ENCODE measurements around the gene MDFI. TPM values are rescaled to one million over a fixed set of nuclear protein-coding genes. Genes with fewer than 3 reads are reported as not detected.

The MDFI gene
- total and polyA plus RNA-seq, 3 donors from 2014 or later, result 12.9 to 16.0 (median 15.1) TPM

GRCh38 chr6:41694815-41695526 is 56.7 kb downstream of the MDFI start:
- WGBS, 2 donors, result 91 to 96% methylated on average over 5 to 6 of the region's 6 CpGs
- DNase-seq, result no peak
- no peaks in the 10 kb centered on the region for H3K9me3 ChIP-seq
- no peaks in the 10 kb centered on the region for H3K27me3 ChIP-seq
- intact Hi-C loops (cut with DNase I; ENCODE audit: low total_unique reads), result no loop called here
- no peak overlapping the region for H3K27ac ChIP-seq
- TF ChIP-seq CTCF (IDR thresholded peaks at IDR 0.05) (no peak), POLR2A (IDR thresholded peaks at IDR 0.05) (no peak)
- peaks cover 8% of the 10 kb centered on the region for H3K4me1 ChIP-seq
- no peak overlapping the region for H3K4me3 ChIP-seq
- H3K36me3 ChIP-seq (ENCODE audit: low read depth, missing control alignments), result no peaks in the 10 kb centered on the region

- intact Hi-C loops (cut with DNase I; ENCODE audit: low total_unique reads), result no loop called here
- no peak overlapping the region for H3K4me3 ChIP-seq
- no peak for DNase-seq
- 98 to 100% methylated on average over 1 to 6 of the region's 6 CpGs for WGBS, 2 donors
- no peak overlapping the region for H3K27ac ChIP-seq
- peaks cover 8% of the 10 kb centered on the region for H3K4me1 ChIP-seq
- H3K27me3 ChIP-seq, result no peaks in the 10 kb centered on the region
- no peaks in the 10 kb centered on the region for H3K9me3 ChIP-seq
- no peaks in the 10 kb centered on the region for H3K36me3 ChIP-seq (ENCODE audit: low read depth, missing control alignments)
- TF ChIP-seq CTCF (IDR thresholded peaks at IDR 0.05) (no peak), POLR2A (IDR thresholded peaks at IDR 0.05) (no peak)
Observed at GRCh38 chr6:41695825-41696224, 57.6 kb downstream of the MDFI start.

- WGBS, 2 donors, result 94 to 95% methylated on average over 6 of the region's 6 CpGs
- no peaks in the 10 kb centered on the region for H3K9me3 ChIP-seq
- TF ChIP-seq CTCF (IDR thresholded peaks at IDR 0.05), result no peak
- no peak for TF ChIP-seq POLR2A (IDR thresholded peaks at IDR 0.05)
- no peak overlapping the region for H3K4me3 ChIP-seq
- peaks cover 8% of the 10 kb centered on the region for H3K4me1 ChIP-seq
- no peak for DNase-seq
- no peaks in the 10 kb centered on the region for H3K36me3 ChIP-seq (ENCODE audit: low read depth, missing control alignments)
- no peak overlapping the region for H3K27ac ChIP-seq
- H3K27me3 ChIP-seq, result no peaks in the 10 kb centered on the region
- intact Hi-C loops (cut with DNase I; ENCODE audit: low total_unique reads), result no loop called here
Observed at GRCh38 chr6:41696788-41697187, 58.5 kb downstream of the MDFI start.

- DNase-seq, result no peak
- Histone ChIP-seq H3K27me3 (no peaks in the 10 kb centered on the region), H3K27ac (no peak overlapping the region), H3K36me3 (ENCODE audit: low read depth, missing control alignments) (no peaks in the 10 kb centered on the region), H3K4me3 (no peak overlapping the region), H3K4me1 (peaks cover 8% of the 10 kb centered on the region), H3K9me3 (no peaks in the 10 kb centered on the region)
- intact Hi-C loops (cut with DNase I; ENCODE audit: low total_unique reads), result no loop called here
- WGBS, 2 donors, result 49 to 55% methylated on average over 14 to 15 of the region's 15 CpGs
- TF ChIP-seq POLR2A (IDR thresholded peaks at IDR 0.05) (no peak), CTCF (IDR thresholded peaks at IDR 0.05) (no peak)
Observed at GRCh38 chr6:41697861-41698781, 59.9 kb downstream of the MDFI start.

Measured in testis (tissue), 3 donors.